Endometrium (tissue), 2 donors: Measurements from ENCODE around the gene PKP4.

Experiments used
- FAIRE-seq: peaks from 2 replicates; lab custom pipeline; 2012; peaks lifted over from hg19 to GRCh38; lab: Jason Lieb, UNC
- donor health status: control.
- donor health status: control.

The PKP4 gene

DNA sequence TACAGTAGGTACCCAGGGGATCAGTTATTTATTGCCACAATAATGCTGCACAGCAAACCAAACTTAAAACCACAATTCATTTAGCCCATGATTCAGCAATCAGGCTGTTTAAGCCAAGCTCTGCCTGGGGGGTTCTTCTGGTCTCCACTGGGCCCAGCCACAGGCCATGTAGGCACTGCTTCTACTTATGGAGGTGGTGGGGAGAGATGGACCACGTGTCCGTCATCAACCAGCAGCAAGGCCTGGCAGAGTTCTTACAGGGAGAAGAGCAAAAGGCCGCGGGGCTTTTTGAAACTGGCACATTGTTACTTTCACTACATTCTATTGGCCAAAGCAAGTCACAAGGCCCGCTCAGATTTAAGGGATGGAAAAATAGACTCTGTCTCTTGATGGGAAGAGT, 262.1 kb downstream of the PKP4 start:
- no peak for FAIRE-seq

DNA sequence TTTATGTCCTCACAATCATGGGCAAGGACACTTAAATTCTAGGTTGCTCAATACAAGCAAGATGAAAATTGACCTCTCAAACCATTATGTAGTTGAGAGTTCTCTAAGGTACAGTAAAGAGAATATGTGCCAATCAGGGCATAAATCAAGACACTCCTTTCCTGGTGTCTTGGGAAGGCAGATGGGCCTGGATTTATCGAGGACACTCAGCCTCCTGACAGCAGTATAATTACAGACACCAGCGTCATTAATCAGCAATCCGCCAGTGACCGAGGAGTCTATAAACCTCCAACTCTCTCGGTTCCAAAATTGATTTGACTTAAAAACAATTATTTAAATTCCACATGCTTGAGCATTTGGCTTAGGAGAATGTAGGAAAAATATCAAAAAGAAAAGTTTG, 262.7 kb downstream of the PKP4 start:
- FAIRE-seq: no peak

DNA sequence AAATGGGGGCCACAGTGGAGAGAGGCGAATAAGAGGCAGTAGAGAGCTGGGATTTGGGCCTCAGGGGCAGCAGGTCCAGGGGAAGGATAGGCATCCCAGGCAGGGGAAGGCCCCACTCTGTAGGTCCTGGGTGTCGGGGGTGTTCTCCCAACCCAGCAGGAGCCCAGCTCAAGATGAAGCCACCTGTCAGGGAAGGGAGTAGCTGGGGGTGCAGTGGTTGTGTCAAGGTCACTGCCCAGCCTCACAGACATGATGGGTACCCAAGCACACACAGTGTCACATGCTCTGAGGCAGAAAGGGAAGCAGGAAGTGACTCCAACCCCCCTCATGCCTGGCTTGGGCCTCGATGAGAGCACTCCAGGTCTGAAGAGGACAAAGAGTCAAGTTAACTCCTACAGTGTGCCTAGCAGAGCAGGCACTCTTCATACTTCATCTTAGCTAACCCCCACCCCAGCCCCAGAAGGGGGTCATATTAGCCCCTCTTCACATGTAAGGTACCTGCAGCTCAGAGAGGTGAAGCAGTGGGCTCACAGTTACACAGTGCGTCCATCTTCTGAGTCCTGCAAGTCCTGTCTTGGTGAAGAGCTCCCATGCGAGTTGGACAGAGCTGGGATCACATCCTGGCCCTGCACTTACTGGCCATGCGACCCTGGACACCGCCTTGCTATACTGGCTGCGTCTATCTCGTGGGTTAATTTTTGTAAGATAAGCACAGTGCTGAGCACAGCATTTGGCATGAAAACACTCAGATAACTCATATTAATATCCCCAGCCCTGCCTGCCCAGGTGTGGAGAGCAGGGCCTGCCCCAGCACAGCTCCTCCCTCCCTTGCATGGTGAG, 265.7 kb downstream of the PKP4 start:
- FAIRE-seq: no peak

DNA sequence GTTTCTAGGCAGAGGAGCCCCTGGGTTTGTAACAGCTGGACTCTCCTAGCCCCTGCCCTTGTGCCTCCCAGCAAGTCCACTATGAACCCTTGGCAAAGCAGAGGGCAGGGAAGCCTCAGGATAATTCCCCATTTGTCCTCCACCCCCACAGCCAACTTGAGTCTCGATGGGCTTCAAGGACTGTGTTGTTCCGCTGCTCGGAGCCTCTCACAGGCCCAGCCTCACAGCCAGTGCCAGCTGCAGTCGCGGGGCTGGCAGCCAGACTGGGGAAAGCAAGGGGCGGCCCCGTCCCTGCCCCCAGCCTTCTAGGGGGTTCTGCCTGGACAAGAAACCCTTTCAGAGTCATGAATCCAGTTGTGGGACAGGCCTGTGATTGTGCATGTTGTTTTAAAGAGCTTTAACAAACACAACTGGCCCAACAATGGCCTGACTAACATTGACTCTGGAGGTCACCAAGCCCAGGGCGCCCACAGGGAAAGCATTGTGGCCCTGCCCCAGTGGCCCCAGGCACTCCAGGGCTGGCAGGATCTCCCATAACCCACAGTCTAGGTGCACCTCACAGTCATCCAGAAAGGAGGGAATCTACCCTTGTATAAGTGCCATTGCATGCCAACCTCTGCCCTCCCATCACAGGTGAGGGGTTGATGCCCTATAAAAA, 266.6 kb downstream of the PKP4 start:
- FAIRE-seq: no peak

DNA sequence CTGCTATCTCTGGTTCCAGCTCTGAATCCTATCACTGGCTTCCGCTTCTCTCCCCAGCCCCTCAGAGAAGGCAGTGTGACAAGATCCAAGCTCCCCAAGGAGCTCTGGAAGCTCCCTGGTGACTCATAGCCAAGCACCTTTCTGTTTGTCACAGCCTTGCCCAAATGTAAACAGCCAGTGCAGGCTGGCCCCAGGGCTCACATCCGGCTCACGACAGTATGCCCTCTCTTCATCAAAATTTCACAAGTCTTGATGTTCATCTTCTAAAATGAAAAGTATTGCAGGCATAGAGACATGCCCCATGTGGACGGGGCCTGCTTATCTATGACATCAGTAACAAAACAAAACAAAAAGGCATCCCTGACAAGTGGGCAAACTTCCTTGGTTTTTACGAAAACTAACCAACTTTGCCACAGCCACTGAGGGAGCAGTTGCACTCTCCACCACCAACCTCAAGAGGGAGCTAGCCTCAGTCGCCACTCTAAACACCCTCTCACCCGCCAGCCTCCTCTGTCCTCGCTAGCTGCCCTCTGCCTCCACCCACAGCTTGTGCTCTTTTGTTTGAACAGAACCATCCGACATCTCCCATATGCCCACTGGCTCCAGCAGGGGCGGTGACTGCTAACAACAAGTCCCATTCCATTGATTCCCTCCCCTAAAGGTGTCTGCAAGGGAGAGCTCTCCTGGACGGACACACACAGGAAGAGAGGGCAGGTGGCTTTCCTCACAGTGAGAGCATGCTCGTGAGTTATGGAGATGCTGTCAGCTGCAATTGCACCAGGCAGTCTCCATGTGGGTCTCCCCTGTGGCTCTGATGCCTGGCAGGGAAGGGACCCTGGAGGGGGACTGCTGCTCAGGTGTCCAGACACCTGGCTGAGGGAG, 267.4 kb downstream of the PKP4 start:
- FAIRE-seq: no peak

DNA sequence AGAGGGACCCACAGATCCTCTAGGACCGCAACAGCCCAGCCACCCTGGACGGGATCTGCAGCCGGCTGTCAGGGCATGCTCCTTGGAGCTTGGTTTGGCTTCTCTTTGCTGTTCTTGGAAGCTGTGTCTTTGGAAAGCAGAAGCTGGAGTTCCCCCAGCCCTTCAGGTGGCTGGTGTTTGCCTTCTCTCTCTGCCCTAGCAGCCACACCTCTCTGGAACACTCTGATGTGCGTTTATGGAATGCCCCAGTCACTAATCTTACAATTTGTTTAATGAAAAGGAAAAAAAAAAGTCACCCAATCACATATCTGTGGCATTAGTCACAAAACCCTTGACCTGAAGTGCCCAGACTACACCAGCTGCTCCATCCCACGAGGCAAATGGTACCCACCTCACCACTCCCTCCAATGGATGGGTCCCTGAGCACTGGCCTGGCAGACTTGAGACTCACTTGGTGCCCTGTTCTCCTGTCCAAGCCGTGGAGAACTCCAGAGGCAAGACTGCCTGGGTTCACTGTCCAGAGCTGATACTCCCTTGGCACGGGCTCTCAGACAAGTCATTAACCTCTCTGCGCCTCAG, 268.1 kb downstream of the PKP4 start:
- no peak for FAIRE-seq

GRCh38 chr2:158725441-158725891, 268.7 kb downstream of the PKP4 start:
- no peak for FAIRE-seq

- FAIRE-seq: no peak
These were observed 270.3 kb downstream of the PKP4 start for GRCh38 chr2:158726911-158727592.

DNA sequence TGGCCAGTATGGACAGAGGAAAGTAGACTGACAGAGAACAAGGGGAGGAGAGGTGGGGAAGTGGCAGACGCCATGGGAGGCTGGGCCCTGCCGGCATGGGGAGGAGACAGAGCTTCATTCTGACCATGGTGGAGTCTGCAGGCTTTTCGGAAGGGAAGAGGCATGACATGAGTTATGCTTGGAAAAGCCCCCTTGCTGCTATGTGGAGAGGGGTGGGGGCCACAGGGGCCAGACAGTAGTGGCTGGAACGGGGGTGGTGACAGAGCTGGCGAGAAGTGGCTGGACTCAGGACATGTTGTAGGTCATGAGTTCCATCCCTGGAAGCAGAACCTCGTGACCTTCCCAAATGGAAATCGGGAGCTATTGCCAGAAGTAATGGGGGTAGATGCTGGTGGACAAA, 271.7 kb downstream of the PKP4 start:
- FAIRE-seq: no peak

GRCh38 chr2:158729451-158729850, 272.7 kb downstream of the PKP4 start:
- peak; percentile 96 for FAIRE-seq

- FAIRE-seq: no peak
These were observed 273.3 kb downstream of the PKP4 start for GRCh38 chr2:158729873-158730620.

DNA sequence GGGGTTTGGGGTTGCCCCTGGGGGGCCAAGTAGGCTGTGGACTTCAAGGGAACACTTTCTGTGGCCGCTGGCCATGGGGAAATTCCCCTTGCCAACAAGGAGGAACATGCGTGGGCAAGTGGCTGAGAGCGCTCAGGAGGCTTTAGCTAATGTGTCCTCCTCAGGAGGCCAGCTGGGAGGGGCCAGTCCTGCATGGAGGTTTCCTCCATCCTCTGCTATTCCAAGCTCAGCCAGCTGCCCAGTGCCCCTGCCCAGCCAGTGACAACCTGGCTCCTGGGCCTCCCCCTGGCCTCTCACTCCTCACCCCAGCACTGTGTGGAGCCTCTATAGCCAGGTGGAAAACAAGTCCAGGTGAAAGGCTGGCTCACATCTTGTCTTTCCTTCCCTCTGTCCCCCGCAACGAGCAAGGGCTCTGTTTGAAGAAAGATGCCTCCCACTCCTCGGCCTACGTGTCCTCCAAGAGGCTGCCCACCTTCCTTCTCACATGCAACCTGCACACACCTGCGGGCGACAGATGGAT, 273.9 kb downstream of the PKP4 start:
- FAIRE-seq: no peak

GRCh38 chr2:158731386-158731785, 274.6 kb downstream of the PKP4 start:
- no peak for FAIRE-seq
